LNCAP (cell line): ENCODE measurements around the gene TTC39C.

Source experiments
- CTCF ChIP-seq: fragments of 450-650 bp; IDR thresholded peaks from 2 replicates; pipeline ENCODE4 v1.5.1; 2017; ENCODE audit warnings: mild to moderate bottlenecking

TTC39C gene

GRCh38 chr18:24076950-24077349 lies 62.4 kb downstream of the TTC39C start:
- TF ChIP-seq CTCF, result no peak

DNA sequence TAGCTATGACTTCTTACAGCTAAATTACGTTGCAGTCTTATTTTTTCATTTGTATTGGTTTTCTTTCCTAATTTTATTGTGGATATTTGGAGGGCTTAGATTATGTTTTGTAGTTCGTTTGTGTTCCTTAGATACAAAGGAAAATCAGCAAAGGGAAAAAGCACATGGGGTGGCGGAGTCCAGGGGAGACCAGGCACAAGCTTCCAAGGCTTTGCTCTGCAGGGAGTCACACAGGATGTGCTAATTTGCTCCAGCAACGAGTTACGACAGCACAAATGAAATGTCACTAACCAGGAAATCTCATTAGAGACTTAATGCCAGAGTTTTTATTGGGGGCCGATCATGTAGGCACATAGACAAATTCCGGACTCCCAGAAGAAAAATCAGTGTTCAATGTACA lies 63.8 kb downstream of the TTC39C start:
- no peak for TF ChIP-seq CTCF

DNA sequence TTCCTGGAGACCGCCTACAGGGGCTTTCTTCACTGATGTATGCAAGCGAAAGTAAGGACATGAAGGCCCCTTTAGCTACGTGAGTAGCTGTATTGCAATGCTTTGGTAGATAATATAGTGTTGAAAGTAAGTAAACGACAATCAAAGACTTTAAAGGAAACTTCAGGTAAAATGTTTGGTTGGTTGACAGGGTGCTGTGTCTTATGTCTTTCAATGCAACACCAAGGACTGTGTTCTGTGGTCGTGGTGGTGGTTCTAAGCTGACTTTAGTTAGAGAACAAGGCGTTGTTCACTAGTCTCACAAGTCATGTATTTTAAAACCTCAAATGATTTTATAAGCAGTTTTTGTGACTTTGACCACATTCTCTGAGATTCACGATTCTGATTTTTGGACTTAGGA lies 66.3 kb downstream of the TTC39C start:
- no peak for TF ChIP-seq CTCF

- no peak for TF ChIP-seq CTCF
These were observed 69.0 kb downstream of the TTC39C start for GRCh38 chr18:24083550-24083949.

GRCh38 chr18:24086082-24086481 lies 71.5 kb downstream of the TTC39C start:
- no peak for TF ChIP-seq CTCF

DNA sequence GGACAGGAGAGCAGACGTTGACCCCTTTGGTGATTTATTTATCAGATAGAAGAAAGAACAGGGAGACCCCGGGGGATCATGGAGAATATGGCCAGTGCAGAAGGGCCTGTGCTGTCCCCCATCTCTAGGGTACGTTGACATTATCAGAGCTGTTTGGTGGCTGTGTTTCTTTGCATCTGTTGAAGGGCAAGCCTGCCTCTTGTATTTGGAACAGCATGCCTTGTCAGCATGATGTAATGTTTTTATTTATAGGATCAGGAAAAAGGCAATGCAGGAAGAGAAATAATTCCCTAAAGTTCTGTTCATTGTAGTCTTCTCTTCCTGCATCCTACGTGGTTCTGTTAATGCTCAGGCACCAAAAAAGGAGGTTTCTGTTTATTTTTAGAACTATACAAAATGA lies 74.5 kb downstream of the TTC39C start:
- no peak for TF ChIP-seq CTCF

DNA sequence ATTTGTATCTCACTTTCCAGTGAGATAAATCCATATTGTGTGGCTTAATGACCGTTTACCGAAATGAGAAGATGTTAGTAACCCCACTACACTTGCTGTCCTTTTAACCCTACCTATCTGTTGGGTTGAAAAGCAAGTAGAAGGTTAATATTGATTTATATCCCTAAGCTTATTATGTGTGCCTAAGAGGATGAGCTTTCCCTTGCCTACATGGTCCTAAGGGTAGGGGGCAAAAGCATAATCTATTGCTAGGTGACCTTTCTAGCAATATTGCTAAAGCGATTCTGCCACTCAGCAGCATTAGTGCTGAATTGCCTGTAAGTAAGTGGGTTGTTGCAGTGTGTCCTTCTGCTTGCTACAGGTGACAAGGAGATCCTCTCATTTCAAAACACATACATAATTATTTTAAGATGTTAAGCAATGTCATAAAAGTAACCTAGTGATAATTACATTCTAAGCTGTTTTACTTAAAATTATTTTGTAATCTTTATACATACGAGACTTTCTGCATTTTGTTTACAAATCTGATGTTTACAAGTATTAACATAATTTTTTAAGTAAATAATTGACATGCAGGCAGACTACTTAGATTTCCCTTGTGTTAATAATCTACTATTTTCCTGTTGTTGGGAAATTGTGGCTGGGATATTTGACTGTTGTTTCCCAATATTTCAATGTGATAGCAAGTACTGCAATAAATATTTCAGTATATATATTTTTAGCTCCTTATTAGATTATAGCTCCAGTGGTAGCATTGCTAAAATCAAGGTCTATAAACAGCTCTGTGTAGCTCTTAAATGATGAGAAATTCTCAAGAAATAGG lies 75.2 kb downstream of the TTC39C start:
- no peak for TF ChIP-seq CTCF

DNA sequence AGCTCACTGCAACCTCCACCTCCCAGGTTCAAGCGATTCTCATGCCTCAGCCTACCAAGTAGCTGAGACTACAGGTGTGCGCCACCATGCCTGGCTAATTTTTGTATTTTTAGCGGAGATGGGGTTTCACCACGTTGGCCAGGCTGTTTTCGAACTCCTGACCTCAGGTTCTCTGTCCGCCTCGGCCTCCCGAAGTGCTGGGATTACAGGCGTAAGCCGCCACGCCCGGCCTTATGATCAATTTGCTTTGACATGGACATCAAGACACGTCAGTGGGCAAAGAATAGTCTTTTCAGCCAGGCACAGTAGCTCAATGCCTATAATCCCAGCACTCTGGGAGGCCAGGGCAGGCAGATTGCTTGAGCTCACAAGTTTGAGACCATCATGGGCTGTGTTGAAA lies 76.3 kb downstream of the TTC39C start:
- no peak for TF ChIP-seq CTCF
